DND-41 (cell line): ENCODE results near the gene RNF114.

Experiments
- ATAC-seq: fragments of 200-7000 bp; cut with Tn5 transposase; 3 replicates; pipeline ENCODE4 v1.9.1; 2021; ENCODE audit warnings: low read depth; ENCODE audit not compliant: insufficient read depth
- DNase-seq: peaks from one replicate; pipeline ENCODE4 v3.0.0-alpha.2; 2020
- H2AFZ ChIP-seq: 2 replicates; pipeline ENCODE4 v1.6.0; 2012; ENCODE audit warnings: low read depth, low read length
- H3K27ac ChIP-seq: 2 replicates; pipeline ENCODE4 v1.5.1; 2012; ENCODE audit warnings: low read length, inconsistent platforms
- H3K27me3 ChIP-seq: fragments of 200-600 bp; sonication (generic); 2 replicates; pipeline ENCODE4 v1.6.0; 2012; ENCODE audit warnings: low read length, mild to moderate bottlenecking, inconsistent platforms; ENCODE audit not compliant: insufficient read depth, poor library complexity
- H3K36me3 ChIP-seq: 2 replicates; pipeline ENCODE4 v1.5.1; 2012; ENCODE audit warnings: low read length, inconsistent platforms; ENCODE audit not compliant: insufficient read depth
- H3K4me1 ChIP-seq: 2 replicates; pipeline ENCODE4 v1.5.1; 2012; ENCODE audit warnings: mild to moderate bottlenecking, low read length; ENCODE audit not compliant: insufficient read depth
- H3K4me2 ChIP-seq: 2 replicates; pipeline ENCODE4 v1.6.0; 2012; ENCODE audit warnings: mild to moderate bottlenecking, moderate library complexity, low read length, inconsistent platforms; ENCODE audit not compliant: insufficient read depth
- H3K4me3 ChIP-seq, 2 experiments: fragments of 200-600 bp in 1 of 2; shearing (Covaris generic) in 1 of 2; 2 replicates each; pipeline ENCODE4 v1.5.1; 2012 to 2016; ENCODE audit warnings: inconsistent platforms in 2 of 2, low read length in 2 of 2, mild to moderate bottlenecking in 2 of 2, low read depth in 1 of 2, moderate library complexity in 1 of 2
- H3K79me2 ChIP-seq: 2 replicates; pipeline ENCODE4 v1.6.0; 2012; ENCODE audit warnings: low read length, inconsistent platforms; ENCODE audit not compliant: insufficient read depth
- H3K9ac ChIP-seq: 2 replicates; pipeline ENCODE4 v1.6.0; 2012; ENCODE audit warnings: low read depth, mild to moderate bottlenecking, inconsistent platforms, low read length, moderate library complexity
- H3K9me3 ChIP-seq: 2 replicates; pipeline ENCODE4 v1.5.1; 2012; ENCODE audit warnings: low read length, moderate library complexity, mild to moderate bottlenecking, inconsistent platforms; ENCODE audit not compliant: insufficient read depth, severe bottlenecking
- H4K20me1 ChIP-seq: 2 replicates; pipeline ENCODE4 v1.6.0; 2012; ENCODE audit warnings: low read length; ENCODE audit not compliant: insufficient read depth
- EZH2 ChIP-seq: IDR thresholded peaks from 3 replicates; pipeline ENCODE4 v1.6.1; 2012; ENCODE audit warnings: borderline replicate concordance, low read depth, mild to moderate bottlenecking, moderate library complexity, low read length, inconsistent platforms; ENCODE audit not compliant: severe bottlenecking
- TF ChIP-seq, protein P1 (sequence below): IDR thresholded peaks from 2 replicates; pipeline ENCODE4 v1.5.1; 2012; ENCODE audit warnings: borderline replicate concordance, low read length, moderate library complexity, mild to moderate bottlenecking; ENCODE audit not compliant: poor library complexity, severe bottlenecking; ENCODE audit errors: extremely low read depth

The RNF114 gene

DNA sequence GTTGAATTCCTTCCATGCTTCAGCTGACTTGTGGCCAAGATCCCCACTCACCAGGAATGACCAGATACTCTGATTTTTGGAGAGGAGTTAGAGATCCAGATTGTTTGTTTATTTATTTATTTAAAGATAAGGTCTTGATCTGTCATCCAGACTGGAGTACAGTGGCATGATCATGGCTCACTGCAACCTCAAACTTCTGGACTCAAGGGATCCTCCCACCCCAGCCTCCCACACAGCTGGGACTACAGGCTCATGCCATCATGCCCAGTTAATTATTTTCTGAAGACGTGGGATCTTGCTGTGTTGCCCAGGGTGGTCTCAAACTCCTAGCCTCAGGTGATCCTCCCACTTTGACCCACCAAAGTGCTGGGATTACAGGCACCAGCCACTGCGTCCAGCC lies 16.7 kb upstream of the RNF114 start:
- H3K36me3 ChIP-seq, result no peaks in the 10 kb centered on the region; the same call in 1 of the 2 replicates
- no peak overlapping the region for H3K4me2 ChIP-seq
- peaks cover 5% of the 10 kb centered on the region for H4K20me1 ChIP-seq
- ATAC-seq, result no peak
- no peak for DNase-seq
- H3K27ac ChIP-seq, result no peak overlapping the region
- no peaks in the 10 kb centered on the region for H3K9me3 ChIP-seq
- TF ChIP-seq, protein P1, sequence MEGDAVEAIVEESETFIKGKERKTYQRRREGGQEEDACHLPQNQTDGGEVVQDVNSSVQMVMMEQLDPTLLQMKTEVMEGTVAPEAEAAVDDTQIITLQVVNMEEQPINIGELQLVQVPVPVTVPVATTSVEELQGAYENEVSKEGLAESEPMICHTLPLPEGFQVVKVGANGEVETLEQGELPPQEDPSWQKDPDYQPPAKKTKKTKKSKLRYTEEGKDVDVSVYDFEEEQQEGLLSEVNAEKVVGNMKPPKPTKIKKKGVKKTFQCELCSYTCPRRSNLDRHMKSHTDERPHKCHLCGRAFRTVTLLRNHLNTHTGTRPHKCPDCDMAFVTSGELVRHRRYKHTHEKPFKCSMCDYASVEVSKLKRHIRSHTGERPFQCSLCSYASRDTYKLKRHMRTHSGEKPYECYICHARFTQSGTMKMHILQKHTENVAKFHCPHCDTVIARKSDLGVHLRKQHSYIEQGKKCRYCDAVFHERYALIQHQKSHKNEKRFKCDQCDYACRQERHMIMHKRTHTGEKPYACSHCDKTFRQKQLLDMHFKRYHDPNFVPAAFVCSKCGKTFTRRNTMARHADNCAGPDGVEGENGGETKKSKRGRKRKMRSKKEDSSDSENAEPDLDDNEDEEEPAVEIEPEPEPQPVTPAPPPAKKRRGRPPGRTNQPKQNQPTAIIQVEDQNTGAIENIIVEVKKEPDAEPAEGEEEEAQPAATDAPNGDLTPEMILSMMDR, result no peak
- TF ChIP-seq EZH2, result no peak
- H2AFZ ChIP-seq, result no peak overlapping the region
- peaks cover 12% of the 10 kb centered on the region for H3K79me2 ChIP-seq
- no peaks in the 10 kb centered on the region for H3K27me3 ChIP-seq
- no peak overlapping the region for H3K9ac ChIP-seq
- no peak overlapping the region for H3K4me3 ChIP-seq
- peaks cover 14% of the 10 kb centered on the region for H3K4me1 ChIP-seq

DNA sequence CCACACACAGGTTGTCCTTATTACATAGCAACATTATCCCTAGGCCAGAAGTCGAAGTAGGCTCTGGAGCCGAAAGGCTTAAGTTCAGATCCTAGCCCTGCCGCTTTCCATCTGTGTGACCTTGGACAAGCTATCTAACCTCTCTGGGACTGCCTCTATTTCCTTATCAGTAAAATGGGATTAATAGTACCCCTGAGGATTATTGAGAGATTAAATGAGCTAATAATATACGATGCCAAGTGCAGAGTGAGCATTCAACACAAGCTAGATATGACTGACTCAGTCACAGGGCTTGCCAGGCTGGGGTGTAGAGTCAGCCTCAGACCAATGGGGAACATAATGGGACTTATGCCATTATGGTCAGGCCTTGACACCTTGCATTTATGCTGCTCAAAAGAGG lies 11.9 kb upstream of the RNF114 start:
- ATAC-seq (no peak), DNase-seq (no peak)
- no peak overlapping the region for H3K9ac ChIP-seq
- no peak overlapping the region for H2AFZ ChIP-seq
- no peaks in the 10 kb centered on the region for H3K9me3 ChIP-seq
- H3K4me1 ChIP-seq, result peaks cover 10% of the 10 kb centered on the region
- H4K20me1 ChIP-seq, result no peaks in the 10 kb centered on the region
- H3K27ac ChIP-seq, result no peak overlapping the region
- H3K79me2 ChIP-seq, result no peaks in the 10 kb centered on the region
- H3K4me3 ChIP-seq, result no peak overlapping the region
- no peak overlapping the region for H3K4me2 ChIP-seq
- TF ChIP-seq EZH2, result no peak
- TF ChIP-seq, protein P1, result no peak
- H3K36me3 ChIP-seq, result no peaks in the 10 kb centered on the region
- H3K27me3 ChIP-seq, result no peaks in the 10 kb centered on the region

DNA sequence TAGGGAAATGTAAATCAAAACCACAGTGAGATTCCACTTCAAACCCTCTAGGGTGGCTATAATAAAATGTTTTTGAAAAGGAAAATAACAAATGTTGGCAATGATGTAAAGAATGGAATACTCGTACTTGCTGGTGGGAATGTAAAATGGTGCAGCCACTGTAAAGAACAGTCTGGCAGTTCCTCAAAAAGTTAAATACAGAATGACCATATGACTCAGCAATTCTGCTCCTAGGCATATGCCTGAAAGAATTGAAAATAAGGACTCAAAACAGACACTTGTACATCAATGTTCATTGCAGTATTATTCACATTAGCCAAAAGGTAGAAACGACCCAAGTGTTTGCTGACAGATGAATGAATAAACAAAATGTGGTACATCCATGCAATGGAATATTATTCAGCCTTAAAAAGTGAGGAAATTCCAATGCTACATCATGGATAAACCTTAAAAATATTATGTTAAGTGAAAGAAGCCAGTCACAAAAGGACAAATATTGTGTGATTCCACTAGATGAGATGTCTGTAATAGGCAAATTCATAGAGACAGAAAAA lies 10.2 kb upstream of the RNF114 start:
- TF ChIP-seq, protein P1, result no peak
- no peak for TF ChIP-seq EZH2
- no peaks in the 10 kb centered on the region for H3K27me3 ChIP-seq
- H3K27ac ChIP-seq, result no peak overlapping the region
- H3K36me3 ChIP-seq, result no peaks in the 10 kb centered on the region
- no peaks in the 10 kb centered on the region for H3K79me2 ChIP-seq
- H2AFZ ChIP-seq, result no peak overlapping the region
- no peak overlapping the region for H3K4me3 ChIP-seq
- H3K9me3 ChIP-seq, result no peaks in the 10 kb centered on the region
- H4K20me1 ChIP-seq, result no peaks in the 10 kb centered on the region
- no peak overlapping the region for H3K4me2 ChIP-seq
- DNase-seq (no peak), ATAC-seq (no peak)
- H3K9ac ChIP-seq, result no peak overlapping the region
- peaks cover 10% of the 10 kb centered on the region for H3K4me1 ChIP-seq
